ENCODE measurements around the gene DPH2.

The DPH2 gene

DNA sequence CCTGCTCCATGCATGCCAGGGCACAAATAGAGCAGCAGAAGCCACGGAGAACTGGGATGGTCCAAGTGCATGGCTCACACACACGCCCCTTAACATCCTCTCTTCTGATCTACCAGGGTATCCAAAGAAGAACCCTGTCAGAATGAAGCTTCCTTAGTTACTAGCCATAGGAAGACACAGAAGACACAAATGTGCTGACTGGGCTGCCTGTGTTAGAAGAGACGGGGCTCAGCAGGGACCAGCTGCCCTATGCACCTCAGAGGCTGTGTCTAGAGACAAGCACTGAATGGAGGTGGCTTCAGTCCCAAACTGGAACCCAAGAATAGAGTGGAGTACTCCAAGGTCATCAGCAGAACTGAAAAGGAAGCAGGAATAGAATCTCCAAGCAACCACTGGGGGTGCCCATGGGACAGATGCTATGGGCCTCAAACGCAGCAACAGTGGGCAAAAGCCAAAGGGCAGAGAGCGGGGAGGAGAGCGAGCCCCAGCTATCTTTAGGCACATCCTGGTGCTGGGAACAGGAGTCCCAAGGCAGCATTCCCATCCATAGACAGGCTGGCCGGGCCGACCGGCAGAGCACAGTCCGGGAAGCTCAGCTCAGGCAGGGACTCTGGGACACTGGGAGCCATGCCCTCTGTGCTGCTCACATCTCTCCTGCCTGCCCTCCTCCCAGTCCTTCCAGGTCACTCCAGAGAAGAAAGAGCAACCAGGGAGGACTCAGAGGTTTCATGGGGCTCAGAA is 51.9 kb downstream of the DPH2 start:
- TF ChIP-seq, protein P1, sequence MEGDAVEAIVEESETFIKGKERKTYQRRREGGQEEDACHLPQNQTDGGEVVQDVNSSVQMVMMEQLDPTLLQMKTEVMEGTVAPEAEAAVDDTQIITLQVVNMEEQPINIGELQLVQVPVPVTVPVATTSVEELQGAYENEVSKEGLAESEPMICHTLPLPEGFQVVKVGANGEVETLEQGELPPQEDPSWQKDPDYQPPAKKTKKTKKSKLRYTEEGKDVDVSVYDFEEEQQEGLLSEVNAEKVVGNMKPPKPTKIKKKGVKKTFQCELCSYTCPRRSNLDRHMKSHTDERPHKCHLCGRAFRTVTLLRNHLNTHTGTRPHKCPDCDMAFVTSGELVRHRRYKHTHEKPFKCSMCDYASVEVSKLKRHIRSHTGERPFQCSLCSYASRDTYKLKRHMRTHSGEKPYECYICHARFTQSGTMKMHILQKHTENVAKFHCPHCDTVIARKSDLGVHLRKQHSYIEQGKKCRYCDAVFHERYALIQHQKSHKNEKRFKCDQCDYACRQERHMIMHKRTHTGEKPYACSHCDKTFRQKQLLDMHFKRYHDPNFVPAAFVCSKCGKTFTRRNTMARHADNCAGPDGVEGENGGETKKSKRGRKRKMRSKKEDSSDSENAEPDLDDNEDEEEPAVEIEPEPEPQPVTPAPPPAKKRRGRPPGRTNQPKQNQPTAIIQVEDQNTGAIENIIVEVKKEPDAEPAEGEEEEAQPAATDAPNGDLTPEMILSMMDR (conservative IDR thresholded peaks at IDR 0.05; ENCODE audit: low read length), result peak; percentile 35; the same call in 1 of the 2 replicates
- TF ChIP-seq EZH2phosphoT487 (IDR thresholded peaks at IDR 0.05; ENCODE audit: borderline replicate concordance), result no peak
- H3K9me3 ChIP-seq (ENCODE audit: insufficient read depth, low read depth, low read length), result no peaks in the 10 kb centered on the region
- H3K79me2 ChIP-seq (ENCODE audit: insufficient read depth, low read length), result no peaks in the 10 kb centered on the region

More for the DNA sequence above, 51.9 kb downstream of the DPH2 start:
- Histone ChIP-seq H3K4me2 (ENCODE audit: low read depth, low read length, poor library complexity, severe bottlenecking) (no peak overlapping the region), H3K36me3 (ENCODE audit: insufficient read depth, low read length) (no peaks in the 10 kb centered on the region), H3F3A (ENCODE audit: low read depth) (no peaks in the 10 kb centered on the region), H3K4me3 (ENCODE audit: low read length, poor library complexity, severe bottlenecking) (no peak overlapping the region), H4K20me1 (ENCODE audit: insufficient read depth, low read length, poor library complexity, severe bottlenecking) (no peaks in the 10 kb centered on the region), H3K27me3 (ENCODE audit: insufficient read depth, low read length, poor library complexity, severe bottlenecking) (no peaks in the 10 kb centered on the region), H3K9ac (ENCODE audit: low read depth, low read length, poor library complexity, severe bottlenecking) (no peak overlapping the region), H3K4me1 (ENCODE audit: insufficient read depth, low read length, poor library complexity, severe bottlenecking) (no peaks in the 10 kb centered on the region), H3K9me2 (replicated peaks; ENCODE audit: low read depth, low read length) (no peaks in the 10 kb centered on the region), H2AFZ (ENCODE audit: low read length) (no peak overlapping the region)
